Adipocyte (in vitro differentiated cells): ENCODE measurements around the gene DNM1.

Source experiments
- DNase-seq: peaks from one replicate; pipeline ENCODE4 v3.0.0-alpha.2; 2015; ENCODE audit warnings: low read depth
- H3K27me3 ChIP-seq: replicated peaks from 2 replicates; pipeline ENCODE4 v1.7.0; 2013; ENCODE audit warnings: mild to moderate bottlenecking, low read length, moderate library complexity; ENCODE audit not compliant: control insufficient read depth, insufficient read depth
- H3K36me3 ChIP-seq: 2 replicates; pipeline ENCODE4 v1.7.0; 2013; ENCODE audit warnings: low read length, mild to moderate bottlenecking, moderate library complexity; ENCODE audit not compliant: control insufficient read depth, insufficient read depth, severe bottlenecking
- H3K4me1 ChIP-seq: 2 replicates; pipeline ENCODE4 v1.7.0; 2013; ENCODE audit warnings: mild to moderate bottlenecking, low read length, moderate library complexity; ENCODE audit not compliant: control insufficient read depth, insufficient read depth
- H3K4me3 ChIP-seq: 2 replicates; pipeline ENCODE4 v1.7.0; 2013; ENCODE audit warnings: mild to moderate bottlenecking, low read length, moderate library complexity
- H3K9ac ChIP-seq: 2 replicates; pipeline ENCODE4 v1.7.0; 2013; ENCODE audit warnings: mild to moderate bottlenecking, low read length, moderate library complexity
- H3K9me3 ChIP-seq: 2 replicates; pipeline ENCODE4 v1.7.0; 2013; ENCODE audit warnings: mild to moderate bottlenecking, low read length, moderate library complexity; ENCODE audit not compliant: control insufficient read depth

The DNM1 gene

DNA sequence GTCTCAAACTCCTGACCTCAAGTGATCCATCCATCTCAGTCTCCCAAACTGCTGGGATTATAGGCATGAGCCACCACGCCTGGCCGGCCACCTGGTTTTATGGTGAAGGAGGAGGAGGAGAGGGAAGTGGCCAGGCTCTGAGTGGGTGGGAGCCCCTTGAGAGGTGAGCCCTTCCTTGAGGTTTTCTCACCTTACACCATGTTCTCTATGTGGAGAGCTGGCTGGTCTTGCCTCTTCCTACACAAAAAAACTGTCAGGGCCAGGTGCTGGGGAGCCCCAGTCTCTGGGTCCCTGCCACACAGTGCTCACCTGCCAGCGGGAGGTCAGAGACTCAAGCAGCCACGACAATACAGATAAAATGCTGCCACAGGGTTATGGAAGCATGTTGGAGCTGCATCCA is 91.0 kb downstream of the DNM1 start:
- Histone ChIP-seq H3K9me3 (no peaks in the 10 kb centered on the region), H3K27me3 (no peaks in the 10 kb centered on the region), H3K9ac (no peak overlapping the region), H3K4me3 (no peak overlapping the region), H3K4me1 (peaks cover 14% of the 10 kb centered on the region), H3K36me3 (no peaks in the 10 kb centered on the region)
- no peak for DNase-seq

DNA sequence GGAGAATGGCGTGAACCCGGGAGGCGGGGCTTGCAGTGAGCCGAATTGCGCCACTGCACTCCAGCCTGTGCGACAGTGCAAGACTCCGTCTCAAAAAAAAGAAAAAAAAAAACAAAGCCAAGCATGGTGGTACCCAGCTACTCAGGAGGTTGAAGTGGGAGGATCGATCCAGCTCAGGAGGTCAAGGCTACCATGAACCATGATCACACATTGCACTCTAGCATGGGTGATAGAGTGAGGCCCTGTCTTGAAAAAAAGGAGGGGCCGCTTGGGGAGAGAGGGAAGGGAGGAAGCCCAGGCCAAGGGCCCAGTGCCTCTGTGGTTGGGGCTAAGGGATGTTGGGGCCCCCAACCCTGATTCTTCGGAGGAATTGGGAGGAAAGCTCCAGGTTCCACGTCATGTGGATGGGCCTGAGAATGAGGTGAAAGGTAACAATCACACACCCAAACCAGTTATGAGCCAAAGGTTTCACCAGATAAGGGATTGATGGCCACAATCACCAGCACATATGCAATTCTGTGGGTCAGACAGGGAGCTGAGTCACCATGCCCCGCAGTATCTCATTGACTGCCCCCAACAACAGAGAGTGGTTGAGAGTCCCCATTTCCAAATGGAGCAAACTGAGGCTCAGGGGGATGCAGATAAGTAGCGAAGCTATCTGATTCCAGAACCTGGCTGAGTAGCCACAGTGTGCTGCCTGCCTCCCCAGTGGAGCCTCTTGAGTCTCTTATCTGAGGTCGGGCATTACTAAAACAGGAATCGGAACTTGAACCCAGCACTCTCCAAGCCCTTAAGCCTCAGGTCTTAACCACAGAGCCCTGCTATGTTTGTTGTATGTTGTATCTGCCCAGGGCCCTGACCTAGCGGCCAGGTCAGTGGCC is 93.4 kb downstream of the DNM1 start:
- no peaks in the 10 kb centered on the region for H3K36me3 ChIP-seq
- no peaks in the 10 kb centered on the region for H3K27me3 ChIP-seq
- no peak for DNase-seq
- peak overlapping the region; percentile 23 for H3K9ac ChIP-seq
- H3K4me3 ChIP-seq, result no peak overlapping the region
- no peaks in the 10 kb centered on the region for H3K9me3 ChIP-seq
- peaks cover 18% of the 10 kb centered on the region for H3K4me1 ChIP-seq

DNA sequence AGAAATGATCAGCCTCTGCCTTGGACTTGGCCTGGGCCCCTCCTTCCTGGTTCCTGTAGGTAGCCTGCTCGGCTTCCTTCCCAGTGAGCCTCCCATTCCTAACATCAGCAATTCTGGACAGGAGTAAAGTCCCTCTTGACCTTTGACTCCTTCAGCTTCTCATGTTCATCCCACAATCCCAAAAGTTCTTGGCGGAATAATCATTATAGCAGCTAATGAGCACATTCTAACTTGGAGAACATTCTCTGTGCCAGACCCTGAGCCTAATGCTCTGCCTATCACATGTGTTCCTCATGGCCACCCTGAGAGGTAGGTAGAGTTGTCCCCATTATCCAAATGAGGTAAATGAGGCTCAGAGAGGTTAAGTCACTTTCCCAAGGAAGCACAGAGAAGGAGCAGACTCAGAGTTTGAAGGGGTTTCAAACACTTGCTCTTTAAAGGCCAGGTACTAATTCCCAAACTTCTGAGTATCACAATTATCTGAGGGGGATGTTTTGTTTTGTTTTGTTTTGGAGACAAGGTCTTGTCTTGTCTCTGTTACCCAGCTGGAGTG is 94.1 kb downstream of the DNM1 start:
- no peak for DNase-seq
- no peak overlapping the region for H3K4me3 ChIP-seq
- no peak overlapping the region for H3K9ac ChIP-seq
- H3K27me3 ChIP-seq, result no peaks in the 10 kb centered on the region
- no peaks in the 10 kb centered on the region for H3K36me3 ChIP-seq
- no peaks in the 10 kb centered on the region for H3K9me3 ChIP-seq
- peaks cover 18% of the 10 kb centered on the region for H3K4me1 ChIP-seq

DNA sequence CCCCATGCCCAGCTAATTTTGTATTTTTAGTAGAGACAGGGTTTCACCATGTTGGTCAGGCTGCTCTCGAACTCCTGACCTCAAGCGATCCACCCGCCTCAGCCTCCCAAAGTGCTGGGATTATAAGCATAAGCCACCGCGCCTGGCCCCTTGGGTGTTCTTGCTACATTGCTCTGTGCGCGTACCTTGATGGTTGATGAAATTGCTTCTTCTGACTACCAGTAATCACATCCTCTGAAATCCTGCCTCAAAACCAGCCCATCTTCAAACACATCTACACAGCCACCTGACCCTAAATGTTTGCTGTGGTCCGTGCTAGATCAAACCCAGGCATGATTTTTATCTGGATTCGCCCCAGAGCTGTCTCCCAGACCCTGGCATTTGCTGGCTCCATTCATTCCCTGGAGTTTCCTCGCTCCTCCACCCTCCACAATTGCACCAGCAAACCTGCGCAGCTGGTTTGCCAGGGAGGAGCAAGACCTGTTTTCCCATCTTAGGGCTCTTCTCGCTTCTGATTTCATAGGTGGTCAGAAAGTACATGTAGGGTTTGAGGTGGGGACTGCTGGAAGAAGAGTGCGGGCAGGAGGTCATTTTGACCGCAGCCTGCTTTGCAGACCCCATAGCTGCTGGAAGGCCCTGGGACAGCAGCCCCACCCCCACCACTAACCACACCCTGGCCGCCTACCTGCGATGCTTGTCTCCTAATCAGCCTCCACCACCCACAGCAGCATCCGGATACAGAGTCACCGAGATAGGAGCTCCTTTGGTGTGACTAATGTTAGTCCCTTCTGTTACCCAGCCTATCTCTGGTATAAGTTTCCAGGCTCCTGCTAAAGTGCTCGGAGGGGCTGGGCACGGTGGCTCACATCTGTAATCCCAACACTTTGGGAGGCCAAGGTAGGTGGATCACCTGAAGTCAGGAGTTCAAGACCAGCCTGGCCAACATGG is 95.6 kb downstream of the DNM1 start:
- H3K4me1 ChIP-seq, result peaks cover 18% of the 10 kb centered on the region
- H3K4me3 ChIP-seq, result no peak overlapping the region
- no peaks in the 10 kb centered on the region for H3K9me3 ChIP-seq
- H3K36me3 ChIP-seq, result no peaks in the 10 kb centered on the region
- no peaks in the 10 kb centered on the region for H3K27me3 ChIP-seq
- H3K9ac ChIP-seq, result no peak overlapping the region
- no peak for DNase-seq

DNA sequence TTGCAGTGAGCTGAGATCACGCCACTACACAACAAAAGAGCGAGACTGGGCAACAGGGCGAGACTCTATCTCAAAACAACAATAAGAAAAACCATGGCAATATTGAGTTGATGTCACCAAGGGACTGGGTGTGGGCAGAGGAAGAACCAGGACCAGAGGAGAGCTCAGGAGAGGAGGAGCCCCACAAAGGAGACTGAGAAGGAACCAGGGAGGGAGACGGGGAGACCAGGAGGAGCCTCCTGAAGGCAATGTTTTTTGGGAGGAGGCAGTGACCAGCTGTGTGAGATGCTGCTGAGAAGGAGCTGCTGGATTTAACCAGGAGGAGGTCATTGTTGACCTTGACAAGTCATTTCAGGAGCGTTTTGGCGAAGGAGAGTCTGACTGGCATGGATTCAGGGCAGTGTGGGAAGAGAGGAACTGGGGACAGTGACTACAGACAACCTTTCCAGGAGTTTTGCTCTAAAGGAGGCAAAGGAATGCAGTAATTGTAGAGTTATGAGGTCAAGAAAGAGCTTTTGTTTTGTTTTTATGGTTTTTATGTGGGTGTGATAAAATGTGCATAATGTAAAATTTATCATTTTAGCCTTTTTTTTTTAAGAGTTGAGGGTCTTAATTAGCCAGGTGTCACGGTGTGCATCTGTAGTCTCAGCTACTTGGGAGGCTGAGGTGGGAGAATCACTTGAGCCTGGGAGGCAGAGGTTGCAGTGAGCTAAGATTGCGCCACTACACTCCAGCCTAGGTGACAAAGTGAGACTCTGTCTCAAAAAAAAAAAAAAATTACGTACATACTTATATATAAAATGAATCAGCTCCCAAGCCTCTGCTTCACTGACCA is 101.2 kb downstream of the DNM1 start:
- H3K9ac ChIP-seq, result no peak overlapping the region
- H3K36me3 ChIP-seq, result peaks cover 7% of the 10 kb centered on the region
- no peak for DNase-seq
- no peaks in the 10 kb centered on the region for H3K27me3 ChIP-seq
- no peaks in the 10 kb centered on the region for H3K9me3 ChIP-seq
- peaks cover 26% of the 10 kb centered on the region for H3K4me1 ChIP-seq
- H3K4me3 ChIP-seq, result no peak overlapping the region
